HepG2 (cell line): ENCODE measurements around the gene UTS2R. TPM values are rescaled to one million over a fixed set of nuclear protein-coding genes. Genes with fewer than 3 reads are reported as not detected.
A peak's percentile ranks its signal among the peaks of the same experiment; 100 is the strongest.

Source experiments
- ATAC-seq: fragments of 200-7000 bp; cut with Tn5 transposase; 3 replicates; pipeline ENCODE4 v1.9.1; 2020; ENCODE audit warnings: mild to moderate bottlenecking, moderate library complexity
- BruUV-seq: library from RNA; stranded (reverse); fragments of 400-500 nt; replicated peaks from 2 replicates; lab custom pipeline; 2021; lab: Mats Ljungman, UMichigan
- CTCF ChIA-PET: fragments of 300-600 bp; formaldehyde crosslinking; extraction: SDS; loops from one replicate; lab custom pipeline; 2021; ENCODE audit warnings: low total read pairs, inconsistent platforms, low intra/inter-chr PET ratio; lab: Yijun Ruan, JAX
- POLR2A ChIA-PET: fragments of 350-600 bp; sonication (Branson Sonifier 250); formaldehyde crosslinking; loops from one replicate; lab custom pipeline; 2020; ENCODE audit warnings: antibody characterized with exemption, inconsistent platforms; lab: Yijun Ruan, JAX
- DNase-seq: peaks from one replicate; pipeline ENCODE4 v3.0.0-alpha.2; 2015; ENCODE audit warnings: low spot score
- FAIRE-seq: peaks from 3 replicates; lab custom pipeline; 2011; peaks lifted over from hg19 to GRCh38; lab: Jason Lieb, UNC
- H2AFZ ChIP-seq: one replicate; pipeline ENCODE4 v1.6.1; 2011; ENCODE audit warnings: low read length, inconsistent platforms
- H3K27ac ChIP-seq: fragments of 300-600 bp; 3 replicates; pipeline ENCODE4 v1.8.0; 2011; ENCODE audit warnings: mixed run types, mild to moderate bottlenecking, mixed read lengths, low read length, inconsistent platforms; ENCODE audit not compliant: insufficient read depth; ENCODE audit errors: extremely low read length
- H3K27me3 ChIP-seq, 2 experiments: fragments of 200-600 bp in 1 of 2; 2 replicates in 1 of 2; 3 replicates in 1 of 2; pipeline versions ENCODE4 v1.6.0 to v1.8.0; 2011; ENCODE audit warnings: low read length in 2 of 2, mild to moderate bottlenecking in 2 of 2, moderate library complexity in 2 of 2, inconsistent platforms in 1 of 2; ENCODE audit not compliant: insufficient read depth in 2 of 2, control insufficient read depth in 1 of 2
- H3K36me3 ChIP-seq, 2 experiments: fragments of 200-600 bp in 1 of 2; replicated peaks in 1 of 2; 2 replicates in 1 of 2; 3 replicates in 1 of 2; pipeline versions ENCODE4 v1.5.1 to v1.8.0; 2011; ENCODE audit warnings: low read length in 2 of 2, inconsistent platforms in 1 of 2; ENCODE audit not compliant: insufficient read depth in 2 of 2, control insufficient read depth in 1 of 2
- H3K4me1 ChIP-seq: 2 replicates; pipeline ENCODE4 v1.5.1; 2012; ENCODE audit warnings: low read length, inconsistent platforms; ENCODE audit not compliant: insufficient read depth
- H3K4me2 ChIP-seq: 2 replicates; pipeline ENCODE4 v1.6.0; 2011; ENCODE audit warnings: low read depth, low read length, inconsistent platforms
- H3K4me3 ChIP-seq, 3 experiments: fragments of 200-600 bp in 1 of 3; sonication (generic), shearing (Covaris generic) in 1 of 3; replicated peaks in 1 of 3; 2 replicates each; pipeline ENCODE4 v1.5.1; 2011 to 2016; ENCODE audit warnings: low read length in 3 of 3, inconsistent platforms in 2 of 3, low read depth in 2 of 3, mild to moderate bottlenecking in 2 of 3, control low read depth in 1 of 3, mixed read lengths in 1 of 3; ENCODE audit not compliant: insufficient read depth in 1 of 3
- H3K79me2 ChIP-seq: one replicate; pipeline ENCODE4 v1.6.1; 2011; ENCODE audit warnings: low read length, inconsistent platforms; ENCODE audit not compliant: insufficient read depth
- H3K9ac ChIP-seq: 2 replicates; pipeline ENCODE4 v1.6.0; 2011; ENCODE audit warnings: mild to moderate bottlenecking, low read depth, low read length, inconsistent platforms; ENCODE audit not compliant: insufficient read depth
- H3K9me3 ChIP-seq: 2 replicates; pipeline ENCODE4 v1.5.1; 2012; ENCODE audit warnings: mild to moderate bottlenecking, low read length
- H4K20me1 ChIP-seq: 2 replicates; pipeline ENCODE4 v1.6.0; 2011; ENCODE audit warnings: inconsistent platforms, mild to moderate bottlenecking, low read length, moderate library complexity; ENCODE audit not compliant: insufficient read depth
- IKZF4 ChIP-seq: sonication (generic); formaldehyde crosslinking; IDR thresholded peaks from 2 replicates; pipeline ENCODE4 v1.5.1; 2020; ENCODE audit warnings: borderline replicate concordance, mild to moderate bottlenecking, low read depth, missing genetic modification reagents; ENCODE audit errors: not compliant biosample characterization
- MYC ChIP-seq: sonication (generic); formaldehyde crosslinking; IDR thresholded peaks from 2 replicates; pipeline ENCODE4 v1.9.0; 2021; ENCODE audit warnings: missing genetic modification reagents, borderline replicate concordance
- PITX1 ChIP-seq: sonication (generic); formaldehyde crosslinking; IDR thresholded peaks from 2 replicates; pipeline ENCODE4 v1.5.1; 2020; ENCODE audit warnings: mild to moderate bottlenecking, missing genetic modification reagents
- RXRA ChIP-seq: sonication (generic); formaldehyde crosslinking; IDR thresholded peaks from 2 replicates; pipeline ENCODE4 v1.5.1; 2020; ENCODE audit warnings: missing genetic modification reagents
- TRIM24 ChIP-seq: sonication (generic); formaldehyde crosslinking; IDR thresholded peaks from 2 replicates; pipeline ENCODE4 v1.8.0; 2022; ENCODE audit warnings: mild to moderate bottlenecking, missing genetic modification reagents
- XRCC5 ChIP-seq: fragments of 200-400 bp; formaldehyde crosslinking; optimal IDR thresholded peaks from 2 replicates; pipeline ENCODE3; 2017; ENCODE audit warnings: mild to moderate bottlenecking, low read length
- YEATS2 ChIP-seq: sonication (generic); formaldehyde crosslinking; IDR thresholded peaks from 2 replicates; pipeline ENCODE4 v1.4.0; 2020; ENCODE audit warnings: missing genetic modification reagents, borderline replicate concordance
- WGBS: methylation state at CpG from one replicate; pipeline ENCODE4 v1.1.6; 2017; ENCODE audit warnings: low lambda C conversion rate; 5-methylcytosine and 5-hydroxymethylcytosine counted together
- in situ Hi-C: cut with HindIII; loops from 2 replicates; pipeline ENCODE4 v1.10.0; 2017; ENCODE audit warnings: low pct_unique_long_range_greater_than_20kb; ENCODE audit not compliant: extremely low pct_ligation_motif_present
- intact Hi-C: fragments of 100-400 bp; cut with micrococcal nuclease; formaldehyde crosslinking; loops from one replicate; pipeline ENCODE4 v1.10.0; 2022; ENCODE audit not compliant: unreplicated experiment
- polyA plus RNA-seq, 8 experiments: library from polyadenylated mRNA; depleted of rRNA in 3 of 8; stranded (reverse) in 7 of 8; unstranded in 1 of 8; fragments of >200 nt; fragmentation: Illumina TruSeq in 4 of 8; extraction: Trizol in 4 of 8; gene quantifications; 2 replicates each; pipeline versions ENCODE4 v1.2.1 to v1.2.3, GENCODE V29; 2011 to 2016; ENCODE audit warnings: low read depth in 4 of 8, missing spikeins in 1 of 8, mixed read lengths in 1 of 8; ENCODE audit not compliant: insufficient read depth in 1 of 8
- total RNA-seq, 5 experiments: library from RNA; depleted of rRNA; stranded (reverse); fragments of >200 nt; fragmentation: Illumina TruSeq; extraction: Trizol; gene quantifications; 2 replicates each; pipeline ENCODE4 v1.2.3, GENCODE V29; 2016; ENCODE audit warnings: low read depth in 1 of 5
- TF ChIP-seq, protein P1 (sequence below): sonication (generic); formaldehyde crosslinking; IDR thresholded peaks from 2 replicates; pipeline ENCODE4 v1.4.0; 2020; ENCODE audit warnings: missing genetic modification reagents
- TF ChIP-seq, protein P2 (sequence below): sonication (generic); formaldehyde crosslinking; IDR thresholded peaks from 2 replicates; pipeline ENCODE4 v1.4.0; 2020; ENCODE audit warnings: missing genetic modification reagents, low read depth, mild to moderate bottlenecking, borderline replicate concordance
- TF ChIP-seq, protein P3 (sequence below): sonication (generic); formaldehyde crosslinking; IDR thresholded peaks from 2 replicates; pipeline ENCODE4 v1.5.1; 2020; ENCODE audit warnings: missing genetic modification reagents, mild to moderate bottlenecking, borderline replicate concordance
- TF ChIP-seq, protein P4 (sequence below): sonication (generic); formaldehyde crosslinking; IDR thresholded peaks from 2 replicates; pipeline ENCODE4 v1.4.0; 2020; ENCODE audit warnings: missing genetic modification reagents, mild to moderate bottlenecking, borderline replicate concordance
- TF ChIP-seq, protein P5 (sequence below): IDR thresholded peaks from 2 replicates; pipeline ENCODE4 v1.6.1; 2016; ENCODE audit warnings: low read depth

The UTS2R gene
- total and polyA plus RNA-seq, 2 of the 13 experiments (the other 11 are each of a cell fraction or from before 2014, with no cell fraction given) = 0.13 to 0.15 TPM

DNA sequence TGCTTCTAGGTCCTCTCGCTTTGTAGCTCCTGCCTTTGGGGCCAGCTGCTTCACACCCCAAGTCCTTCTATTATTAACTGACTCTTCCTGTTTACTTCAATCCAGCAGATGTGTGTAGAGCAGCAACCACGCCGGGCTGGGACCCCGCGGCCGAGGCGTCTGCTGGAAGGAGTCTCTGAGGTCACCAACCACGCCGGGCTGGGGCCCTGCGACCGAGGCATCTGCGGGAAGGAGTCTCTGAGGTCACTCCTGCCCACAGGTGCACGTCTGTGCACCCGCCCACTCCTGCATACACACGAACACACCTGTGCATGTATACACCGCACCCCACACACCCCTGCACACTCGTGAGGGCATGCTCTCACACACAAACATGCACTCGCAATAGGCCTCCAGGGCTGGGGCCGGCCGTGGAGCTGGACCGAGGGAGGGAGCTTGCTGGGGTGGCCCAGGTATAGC lies 20.3 kb upstream of the UTS2R start:
- ChIA-PET POLR2A (interaction anchor here (0.8 to 2.4 kb wide), 8 partner anchors 9 to 59 kb away, joined by 3 to 11 read pairs (median 6); no protein-coding TSS in a partner anchor), CTCF (interaction anchor here (0.8 to 5.1 kb wide), 8 partner anchors 21 to 203 kb away, joined by 3 to 41 read pairs (median 4); no protein-coding TSS in a partner anchor)
- Histone ChIP-seq H3K9me3 (no peaks in the 10 kb centered on the region), H3K4me1 (peaks cover 94% of the 10 kb centered on the region), H2AFZ (no peak overlapping the region), H3K79me2 (no peaks in the 10 kb centered on the region), H3K27ac (peak overlapping the region; percentile 4), H3K4me2 (peak overlapping the region; percentile 87; the same call in 1 of the 2 replicates), H3K36me3 (no peaks in the 10 kb centered on the region), H4K20me1 (no peaks in the 10 kb centered on the region), H3K27me3 (no peaks in the 10 kb centered on the region), H3K9ac (no peak overlapping the region), H3K4me3 (no peak overlapping the region)
- WGBS = 46% methylated on average over 21 of the region's 21 CpGs
- no TSS peak for BruUV-seq
- in situ Hi-C loops (loop anchor here (5.0 to 10.0 kb wide), 3 partner anchors 36 to 204 kb away; no protein-coding TSS in a partner anchor), intact Hi-C loops (loop anchor here (2.0 to 5.0 kb wide), 3 partner anchors 36 to 201 kb away; no protein-coding TSS in a partner anchor)
- FAIRE-seq = no peak
- ATAC-seq = peak; percentile 23
- no peak for DNase-seq
- TF ChIP-seq IKZF4 = no peak
- TF ChIP-seq, protein P1, sequence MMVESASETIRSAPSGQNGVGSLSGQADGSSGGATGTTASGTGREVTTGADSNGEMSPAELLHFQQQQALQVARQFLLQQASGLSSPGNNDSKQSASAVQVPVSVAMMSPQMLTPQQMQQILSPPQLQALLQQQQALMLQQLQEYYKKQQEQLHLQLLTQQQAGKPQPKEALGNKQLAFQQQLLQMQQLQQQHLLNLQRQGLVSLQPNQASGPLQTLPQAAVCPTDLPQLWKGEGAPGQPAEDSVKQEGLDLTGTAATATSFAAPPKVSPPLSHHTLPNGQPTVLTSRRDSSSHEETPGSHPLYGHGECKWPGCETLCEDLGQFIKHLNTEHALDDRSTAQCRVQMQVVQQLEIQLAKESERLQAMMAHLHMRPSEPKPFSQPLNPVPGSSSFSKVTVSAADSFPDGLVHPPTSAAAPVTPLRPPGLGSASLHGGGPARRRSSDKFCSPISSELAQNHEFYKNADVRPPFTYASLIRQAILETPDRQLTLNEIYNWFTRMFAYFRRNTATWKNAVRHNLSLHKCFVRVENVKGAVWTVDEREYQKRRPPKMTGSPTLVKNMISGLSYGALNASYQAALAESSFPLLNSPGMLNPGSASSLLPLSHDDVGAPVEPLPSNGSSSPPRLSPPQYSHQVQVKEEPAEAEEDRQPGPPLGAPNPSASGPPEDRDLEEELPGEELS = 0 out of 2 replicates have a peak, but pooled peaks have one; percentile 22
- 0 out of 2 replicates have a peak, but pooled peaks have one; percentile 11 for TF ChIP-seq RXRA (CRISPR knock-in tag)
- TF ChIP-seq YEATS2 (CRISPR knock-in tag) = no peak
- TF ChIP-seq PITX1 (CRISPR knock-in tag) = no peak
- TF ChIP-seq, protein P2, sequence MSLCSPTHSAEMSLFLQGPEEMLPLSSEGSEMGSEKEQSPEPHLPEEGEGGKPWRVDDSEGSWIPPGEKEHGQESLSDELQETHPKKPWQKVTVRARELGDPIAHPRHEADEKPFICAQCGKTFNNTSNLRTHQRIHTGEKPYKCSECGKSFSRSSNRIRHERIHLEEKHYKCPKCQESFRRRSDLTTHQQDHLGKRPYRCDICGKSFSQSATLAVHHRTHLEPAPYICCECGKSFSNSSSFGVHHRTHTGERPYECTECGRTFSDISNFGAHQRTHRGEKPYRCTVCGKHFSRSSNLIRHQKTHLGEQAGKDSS (CRISPR knock-in tag) = no peak
- TF ChIP-seq, protein P3, sequence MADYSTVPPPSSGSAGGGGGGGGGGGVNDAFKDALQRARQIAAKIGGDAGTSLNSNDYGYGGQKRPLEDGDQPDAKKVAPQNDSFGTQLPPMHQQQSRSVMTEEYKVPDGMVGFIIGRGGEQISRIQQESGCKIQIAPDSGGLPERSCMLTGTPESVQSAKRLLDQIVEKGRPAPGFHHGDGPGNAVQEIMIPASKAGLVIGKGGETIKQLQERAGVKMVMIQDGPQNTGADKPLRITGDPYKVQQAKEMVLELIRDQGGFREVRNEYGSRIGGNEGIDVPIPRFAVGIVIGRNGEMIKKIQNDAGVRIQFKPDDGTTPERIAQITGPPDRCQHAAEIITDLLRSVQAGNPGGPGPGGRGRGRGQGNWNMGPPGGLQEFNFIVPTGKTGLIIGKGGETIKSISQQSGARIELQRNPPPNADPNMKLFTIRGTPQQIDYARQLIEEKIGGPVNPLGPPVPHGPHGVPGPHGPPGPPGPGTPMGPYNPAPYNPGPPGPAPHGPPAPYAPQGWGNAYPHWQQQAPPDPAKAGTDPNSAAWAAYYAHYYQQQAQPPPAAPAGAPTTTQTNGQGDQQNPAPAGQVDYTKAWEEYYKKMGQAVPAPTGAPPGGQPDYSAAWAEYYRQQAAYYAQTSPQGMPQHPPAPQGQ (CRISPR knock-in tag) = no peak
- TF ChIP-seq TRIM24 (CRISPR knock-in tag) = peak; percentile 69; the same call in 1 of the 2 replicates
- TF ChIP-seq, protein P4, sequence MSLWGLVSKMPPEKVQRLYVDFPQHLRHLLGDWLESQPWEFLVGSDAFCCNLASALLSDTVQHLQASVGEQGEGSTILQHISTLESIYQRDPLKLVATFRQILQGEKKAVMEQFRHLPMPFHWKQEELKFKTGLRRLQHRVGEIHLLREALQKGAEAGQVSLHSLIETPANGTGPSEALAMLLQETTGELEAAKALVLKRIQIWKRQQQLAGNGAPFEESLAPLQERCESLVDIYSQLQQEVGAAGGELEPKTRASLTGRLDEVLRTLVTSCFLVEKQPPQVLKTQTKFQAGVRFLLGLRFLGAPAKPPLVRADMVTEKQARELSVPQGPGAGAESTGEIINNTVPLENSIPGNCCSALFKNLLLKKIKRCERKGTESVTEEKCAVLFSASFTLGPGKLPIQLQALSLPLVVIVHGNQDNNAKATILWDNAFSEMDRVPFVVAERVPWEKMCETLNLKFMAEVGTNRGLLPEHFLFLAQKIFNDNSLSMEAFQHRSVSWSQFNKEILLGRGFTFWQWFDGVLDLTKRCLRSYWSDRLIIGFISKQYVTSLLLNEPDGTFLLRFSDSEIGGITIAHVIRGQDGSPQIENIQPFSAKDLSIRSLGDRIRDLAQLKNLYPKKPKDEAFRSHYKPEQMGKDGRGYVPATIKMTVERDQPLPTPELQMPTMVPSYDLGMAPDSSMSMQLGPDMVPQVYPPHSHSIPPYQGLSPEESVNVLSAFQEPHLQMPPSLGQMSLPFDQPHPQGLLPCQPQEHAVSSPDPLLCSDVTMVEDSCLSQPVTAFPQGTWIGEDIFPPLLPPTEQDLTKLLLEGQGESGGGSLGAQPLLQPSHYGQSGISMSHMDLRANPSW (CRISPR knock-in tag) = no peak
- TF ChIP-seq, protein P5, sequence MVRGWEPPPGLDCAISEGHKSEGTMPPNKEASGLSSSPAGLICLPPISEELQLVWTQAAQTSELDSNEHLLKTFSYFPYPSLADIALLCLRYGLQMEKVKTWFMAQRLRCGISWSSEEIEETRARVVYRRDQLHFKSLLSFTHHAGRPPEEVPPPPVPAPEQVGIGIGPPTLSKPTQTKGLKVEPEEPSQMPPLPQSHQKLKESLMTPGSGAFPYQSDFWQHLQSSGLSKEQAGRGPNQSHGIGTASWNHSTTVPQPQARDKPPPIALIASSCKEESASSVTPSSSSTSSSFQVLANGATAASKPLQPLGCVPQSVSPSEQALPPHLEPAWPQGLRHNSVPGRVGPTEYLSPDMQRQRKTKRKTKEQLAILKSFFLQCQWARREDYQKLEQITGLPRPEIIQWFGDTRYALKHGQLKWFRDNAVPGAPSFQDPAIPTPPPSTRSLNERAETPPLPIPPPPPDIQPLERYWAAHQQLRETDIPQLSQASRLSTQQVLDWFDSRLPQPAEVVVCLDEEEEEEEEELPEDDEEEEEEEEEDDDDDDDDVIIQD (CRISPR knock-in tag) = no peak
- peak; percentile 9 for TF ChIP-seq XRCC5
- no peak for TF ChIP-seq MYC (CRISPR knock-in tag)
